ENCODE data around the gene RAPGEF3. TPM values are rescaled to one million over a fixed set of nuclear protein-coding genes. Genes with fewer than 3 reads are reported as not detected.

The RAPGEF3 gene
- total and polyA plus RNA-seq, 2 donors from 2014 or later, result 84.3 to 179 TPM

GRCh38 chr12:47795121-47795813 is 36.6 kb upstream of the RAPGEF3 start:
- Histone ChIP-seq H3K4me1 (ENCODE audit: control insufficient read depth in 2 of 3, insufficient read depth in 2 of 3, low read depth in 1 of 3, low read length in 3 of 3) (peaks cover 0 to 14% (median 0%) of the 10 kb centered on the region in 3 donors), H3K27me3 (ENCODE audit: control insufficient read depth, insufficient read depth, low read length) (no peaks in the 10 kb centered on the region), H3K9ac (ENCODE audit: low read length in 3 of 3) (no peak overlapping the region), H3K4me3 (ENCODE audit: low read length in 3 of 3) (no peak overlapping the region), H3K9me3 (ENCODE audit: control insufficient read depth in 2 of 3, insufficient read depth in 1 of 3, low read length in 3 of 3) (no peaks in the 10 kb centered on the region), H3K36me3 (ENCODE audit: control insufficient read depth in 2 of 3, insufficient read depth in 3 of 3, low read length in 3 of 3) (peaks cover 2 to 33% (median 21%) of the 10 kb centered on the region in 3 donors), H3K27ac (ENCODE audit: low read depth in 2 of 2, low read length in 2 of 2) (no peak overlapping the region)
- no peak for FAIRE-seq
- intact Hi-C loops (cut with DNase I), result no loop called here
- TF ChIP-seq CTCF (IDR thresholded peaks at IDR 0.05; ENCODE audit: borderline replicate concordance, extremely low read depth, insufficient read depth), result no peak
- DNase-seq, result peak in 1 of 5 donors; percentile 68

- Histone ChIP-seq H3K9me3 (ENCODE audit: control insufficient read depth in 2 of 3, insufficient read depth in 1 of 3, low read length in 3 of 3) (no peaks in the 10 kb centered on the region), H3K4me3 (ENCODE audit: low read length in 3 of 3) (no peak overlapping the region), H3K27me3 (ENCODE audit: control insufficient read depth, insufficient read depth, low read length) (no peaks in the 10 kb centered on the region), H3K9ac (ENCODE audit: low read length in 3 of 3) (no peak overlapping the region), H3K36me3 (ENCODE audit: control insufficient read depth in 2 of 3, insufficient read depth in 3 of 3, low read length in 3 of 3) (peaks cover 2 to 33% (median 21%) of the 10 kb centered on the region in 3 donors), H3K27ac (ENCODE audit: low read depth in 2 of 2, low read length in 2 of 2) (no peak overlapping the region), H3K4me1 (ENCODE audit: control insufficient read depth in 2 of 3, insufficient read depth in 2 of 3, low read depth in 1 of 3, low read length in 3 of 3) (peaks cover 0 to 8% (median 0%) of the 10 kb centered on the region in 3 donors)
- FAIRE-seq (no peak), DNase-seq (no peak)
- no peak for TF ChIP-seq CTCF (IDR thresholded peaks at IDR 0.05; ENCODE audit: borderline replicate concordance, extremely low read depth, insufficient read depth)
- intact Hi-C loops (cut with DNase I), result no loop called here
These were observed 36.0 kb upstream of the RAPGEF3 start for GRCh38 chr12:47794679-47795078.

GRCh38 chr12:47793015-47793681 is 34.5 kb upstream of the RAPGEF3 start:
- no peak overlapping the region for H3K4me3 ChIP-seq (ENCODE audit: low read length in 3 of 3)
- no peaks in the 10 kb centered on the region for H3K4me1 ChIP-seq (ENCODE audit: control insufficient read depth in 2 of 3, insufficient read depth in 2 of 3, low read depth in 1 of 3, low read length in 3 of 3)
- intact Hi-C loops (cut with DNase I), result no loop called here
- H3K36me3 ChIP-seq (ENCODE audit: control insufficient read depth in 2 of 3, insufficient read depth in 3 of 3, low read length in 3 of 3), result peaks cover 2 to 41% (median 31%) of the 10 kb centered on the region in 3 donors
- DNase-seq (peak in 1 of 5 donors; percentile 69), FAIRE-seq (no peak)
- TF ChIP-seq CTCF (IDR thresholded peaks at IDR 0.05; ENCODE audit: borderline replicate concordance, extremely low read depth, insufficient read depth), result no peak
- no peaks in the 10 kb centered on the region for H3K9me3 ChIP-seq (ENCODE audit: control insufficient read depth in 2 of 3, insufficient read depth in 1 of 3, low read length in 3 of 3)
- no peak overlapping the region for H3K27ac ChIP-seq (ENCODE audit: low read depth in 2 of 2, low read length in 2 of 2)
- no peak overlapping the region for H3K9ac ChIP-seq (ENCODE audit: low read length in 3 of 3)
- no peaks in the 10 kb centered on the region for H3K27me3 ChIP-seq (ENCODE audit: control insufficient read depth, insufficient read depth, low read length)

Measured in kidney (tissue), 14 donors.